Measurements from ENCODE around the gene FBXL7. TPM values are rescaled to one million over a fixed set of nuclear protein-coding genes. Genes with fewer than 3 reads are reported as not detected.

Gene FBXL7
- total RNA-seq, 1 experiment from 2014 or later = 15.1 TPM

- no peak for DNase-seq
- H3K9me3 ChIP-seq (replicated peaks) = no peaks in the 10 kb centered on the region
- H3K27ac ChIP-seq = no peak overlapping the region
- peaks cover 2% of the 10 kb centered on the region; the same call in 1 of the 2 replicates for H3K4me1 ChIP-seq
- H3K4me3 ChIP-seq = no peak overlapping the region
- H3K27me3 ChIP-seq = no peaks in the 10 kb centered on the region
- no peaks in the 10 kb centered on the region for H3K36me3 ChIP-seq
Observed at GRCh38 chr5:15819617-15820016, 319.6 kb downstream of the FBXL7 start.

- peaks cover 2% of the 10 kb centered on the region; the same call in 1 of the 2 replicates for H3K4me1 ChIP-seq
- no peak for DNase-seq
- no peaks in the 10 kb centered on the region for H3K36me3 ChIP-seq
- no peak overlapping the region for H3K27ac ChIP-seq
- no peak overlapping the region for H3K4me3 ChIP-seq
- H3K9me3 ChIP-seq (replicated peaks) = no peaks in the 10 kb centered on the region
- H3K27me3 ChIP-seq = no peaks in the 10 kb centered on the region
Observed at GRCh38 chr5:15821506-15821905, 321.5 kb downstream of the FBXL7 start.

- no peaks in the 10 kb centered on the region for H3K9me3 ChIP-seq (replicated peaks)
- no peak overlapping the region for H3K4me3 ChIP-seq
- H3K4me1 ChIP-seq = peaks cover 2% of the 10 kb centered on the region; the same call in 1 of the 2 replicates
- DNase-seq = no peak
- H3K27ac ChIP-seq = no peak overlapping the region
- no peaks in the 10 kb centered on the region for H3K27me3 ChIP-seq
- H3K36me3 ChIP-seq = no peaks in the 10 kb centered on the region
Observed at GRCh38 chr5:15823398-15823797, 323.4 kb downstream of the FBXL7 start.

GRCh38 chr5:15827741-15828140 lies 327.8 kb downstream of the FBXL7 start:
- no peaks in the 10 kb centered on the region for H3K9me3 ChIP-seq (replicated peaks)
- H3K36me3 ChIP-seq = no peaks in the 10 kb centered on the region
- H3K27me3 ChIP-seq = no peaks in the 10 kb centered on the region
- no peak overlapping the region for H3K4me3 ChIP-seq
- no peaks in the 10 kb centered on the region for H3K4me1 ChIP-seq
- DNase-seq = no peak
- no peak overlapping the region for H3K27ac ChIP-seq

GRCh38 chr5:15831408-15831807 lies 331.4 kb downstream of the FBXL7 start:
- no peaks in the 10 kb centered on the region for H3K9me3 ChIP-seq (replicated peaks)
- H3K27me3 ChIP-seq = no peaks in the 10 kb centered on the region
- no peak overlapping the region for H3K4me3 ChIP-seq
- no peak for DNase-seq
- no peaks in the 10 kb centered on the region for H3K4me1 ChIP-seq
- no peak overlapping the region for H3K27ac ChIP-seq
- no peaks in the 10 kb centered on the region for H3K36me3 ChIP-seq

- Histone ChIP-seq H3K4me3 (no peak overlapping the region), H3K9me3 (replicated peaks) (no peaks in the 10 kb centered on the region), H3K4me1 (no peaks in the 10 kb centered on the region), H3K27me3 (no peaks in the 10 kb centered on the region), H3K36me3 (no peaks in the 10 kb centered on the region), H3K27ac (no peak overlapping the region)
- DNase-seq = no peak
Observed at GRCh38 chr5:15833365-15833764, 333.4 kb downstream of the FBXL7 start.

GRCh38 chr5:15834596-15835245 lies 334.7 kb downstream of the FBXL7 start:
- no peak overlapping the region for H3K27ac ChIP-seq
- no peaks in the 10 kb centered on the region for H3K36me3 ChIP-seq
- no peaks in the 10 kb centered on the region for H3K4me1 ChIP-seq
- H3K9me3 ChIP-seq (replicated peaks) = no peaks in the 10 kb centered on the region
- H3K27me3 ChIP-seq = no peaks in the 10 kb centered on the region
- no peak for DNase-seq
- H3K4me3 ChIP-seq = no peak overlapping the region

- Histone ChIP-seq H3K27me3 (no peaks in the 10 kb centered on the region), H3K36me3 (no peaks in the 10 kb centered on the region), H3K9me3 (replicated peaks) (no peaks in the 10 kb centered on the region), H3K27ac (no peak overlapping the region), H3K4me1 (no peaks in the 10 kb centered on the region), H3K4me3 (no peak overlapping the region)
- DNase-seq = no peak
Observed at GRCh38 chr5:15835514-15835913, 335.5 kb downstream of the FBXL7 start.

- DNase-seq = no peak
- no peaks in the 10 kb centered on the region for H3K9me3 ChIP-seq (replicated peaks)
- no peaks in the 10 kb centered on the region for H3K27me3 ChIP-seq
Observed at GRCh38 chr5:15837551-15838289, 337.7 kb downstream of the FBXL7 start.

GRCh38 chr5:15844253-15844652 lies 344.3 kb downstream of the FBXL7 start:
- DNase-seq = no peak
- Histone ChIP-seq H3K9me3 (replicated peaks) (no peaks in the 10 kb centered on the region), H3K4me3 (no peak overlapping the region), H3K36me3 (no peaks in the 10 kb centered on the region), H3K27me3 (no peaks in the 10 kb centered on the region), H3K27ac (no peak overlapping the region), H3K4me1 (no peaks in the 10 kb centered on the region)

More at GRCh38 chr5:15837551-15838289, 337.7 kb downstream of the FBXL7 start:
- H3K4me1 ChIP-seq = no peaks in the 10 kb centered on the region
- no peak overlapping the region for H3K4me3 ChIP-seq
- no peaks in the 10 kb centered on the region for H3K36me3 ChIP-seq
- H3K27ac ChIP-seq = no peak overlapping the region

- Histone ChIP-seq H3K4me3 (no peak overlapping the region), H3K36me3 (no peaks in the 10 kb centered on the region), H3K27me3 (no peaks in the 10 kb centered on the region), H3K9me3 (replicated peaks) (no peaks in the 10 kb centered on the region), H3K4me1 (no peaks in the 10 kb centered on the region), H3K27ac (no peak overlapping the region)
- no peak for DNase-seq
Observed at GRCh38 chr5:15844871-15845270, 344.9 kb downstream of the FBXL7 start.

- Histone ChIP-seq H3K4me3 (no peak overlapping the region), H3K36me3 (no peaks in the 10 kb centered on the region), H3K27ac (no peak overlapping the region), H3K4me1 (no peaks in the 10 kb centered on the region), H3K9me3 (replicated peaks) (no peaks in the 10 kb centered on the region), H3K27me3 (no peaks in the 10 kb centered on the region)
- no peak for DNase-seq
Observed at GRCh38 chr5:15850536-15850935, 350.6 kb downstream of the FBXL7 start.

- Histone ChIP-seq H3K36me3 (no peaks in the 10 kb centered on the region), H3K27ac (no peak overlapping the region), H3K4me3 (no peak overlapping the region), H3K27me3 (no peaks in the 10 kb centered on the region), H3K9me3 (replicated peaks) (no peaks in the 10 kb centered on the region), H3K4me1 (no peaks in the 10 kb centered on the region)
- no peak for DNase-seq
Observed at GRCh38 chr5:15850939-15851341, 351.0 kb downstream of the FBXL7 start.

GRCh38 chr5:15852217-15852616 lies 352.2 kb downstream of the FBXL7 start:
- Histone ChIP-seq H3K9me3 (replicated peaks) (no peaks in the 10 kb centered on the region), H3K27ac (no peak overlapping the region), H3K4me1 (no peaks in the 10 kb centered on the region), H3K4me3 (no peak overlapping the region), H3K27me3 (no peaks in the 10 kb centered on the region), H3K36me3 (no peaks in the 10 kb centered on the region)
- no peak for DNase-seq

- H3K4me1 ChIP-seq = no peaks in the 10 kb centered on the region
- H3K9me3 ChIP-seq (replicated peaks) = no peaks in the 10 kb centered on the region
- H3K4me3 ChIP-seq = no peak overlapping the region
- H3K27ac ChIP-seq = no peak overlapping the region
- no peaks in the 10 kb centered on the region for H3K27me3 ChIP-seq
- no peak for DNase-seq
- H3K36me3 ChIP-seq = no peaks in the 10 kb centered on the region
Observed at GRCh38 chr5:15852949-15853348, 353.0 kb downstream of the FBXL7 start.

GRCh38 chr5:15858326-15858725 lies 358.3 kb downstream of the FBXL7 start:
- H3K4me3 ChIP-seq = no peak overlapping the region
- no peak for DNase-seq
- H3K4me1 ChIP-seq = no peaks in the 10 kb centered on the region
- no peaks in the 10 kb centered on the region for H3K27me3 ChIP-seq
- no peaks in the 10 kb centered on the region for H3K9me3 ChIP-seq (replicated peaks)
- no peaks in the 10 kb centered on the region for H3K36me3 ChIP-seq
- no peak overlapping the region for H3K27ac ChIP-seq

Data from SJCRH30 (cell line).